ENCODE data around the gene DGKB.

- TF ChIP-seq POLR2A (IDR thresholded peaks at IDR 0.05; ENCODE audit: low read depth, low read length) (no peak), POLR2AphosphoS5 (IDR thresholded peaks at IDR 0.05; ENCODE audit: low read depth, low read length) (no peak), PAX5 (IDR thresholded peaks at IDR 0.05; ENCODE audit: insufficient read depth, low read length, severe bottlenecking) (no peak), SPI1 (IDR thresholded peaks at IDR 0.05; ENCODE audit: low read depth, low read length) (no peak), TAF1 (IDR thresholded peaks at IDR 0.05; ENCODE audit: low read depth, low read length) (no peak), POU2F2 (IDR thresholded peaks at IDR 0.05; ENCODE audit: low read depth, low read length) (no peak)
These were observed 68.1 kb downstream of the DGKB start for GRCh38 chr7:14834456-14834855.
